ENCODE results near the gene FMNL1. TPM values are rescaled to one million over a fixed set of nuclear protein-coding genes. Genes with fewer than 3 reads are reported as not detected.

FMNL1 gene
- 15.3 TPM for total RNA-seq

DNA sequence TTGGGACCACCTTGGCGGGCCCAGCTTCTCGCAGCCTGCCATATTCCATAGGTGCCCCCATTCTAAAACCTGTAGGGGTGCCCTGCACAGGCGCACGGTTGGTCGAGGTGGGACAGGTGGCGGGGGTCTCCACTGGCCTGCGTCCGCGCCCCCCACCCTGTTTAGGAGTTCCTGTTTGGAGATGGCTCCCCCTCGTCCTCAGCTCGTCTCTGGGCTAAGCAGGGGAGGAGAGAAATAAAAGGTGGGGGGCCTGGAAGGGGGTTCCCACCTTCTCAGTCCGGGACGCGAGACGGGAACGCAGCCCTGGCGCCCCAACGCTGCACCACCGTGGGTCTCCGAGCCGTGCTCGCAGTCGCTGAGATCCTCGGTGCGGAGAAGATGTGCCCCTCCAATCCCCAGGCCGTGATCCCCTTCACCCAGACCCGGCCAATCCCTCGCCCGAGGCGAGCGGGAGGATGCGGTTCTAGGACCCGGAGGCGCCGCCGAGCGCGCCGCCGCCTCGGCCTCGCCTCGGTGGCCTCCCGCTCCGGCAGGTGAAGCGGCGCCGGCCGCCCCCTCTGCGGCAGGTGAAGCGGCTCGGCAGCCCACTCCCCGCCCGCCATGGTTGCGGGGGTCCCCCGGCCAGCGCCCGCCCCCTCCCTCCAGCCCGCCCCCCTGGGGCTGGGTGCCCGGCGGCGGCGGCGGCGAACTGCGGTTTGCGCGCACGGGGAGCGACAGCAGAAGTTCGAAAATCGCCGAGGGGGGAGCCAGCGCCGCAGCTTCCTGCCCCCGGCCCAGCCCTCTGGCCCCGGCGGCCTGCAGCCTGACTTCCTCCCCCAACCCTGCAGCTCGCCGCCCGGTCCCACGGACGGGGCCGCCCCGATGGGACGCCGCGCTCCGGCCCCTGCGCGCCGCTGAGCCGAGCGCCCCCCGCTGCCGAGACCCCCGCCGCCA, at the start of gene FMNL1:
Gene FMNL1, plus strand, starts transcription at position 805 of the 933 bp plus-strand sequence. CDS start 240 bp downstream, outside the sequence.

GRCh38 chr17:45261577-45262515, 40.2 kb downstream of the FMNL1 start, which contains the start of gene SPATA32:
Gene SPATA32, minus strand, starts transcription at chr17:45262094. Its CDS starts 78 bp downstream, at chr17:45262016.

Other genes starting within 250 kb of the FMNL1 start
- 51.7 TPM for gene DCAKD, start 170.3 kb upstream of the FMNL1 start, total RNA-seq
- 44.2 TPM for gene NMT1, start 160.6 kb upstream of the FMNL1 start, total RNA-seq
- gene PLCD3, start 89.4 kb upstream of the FMNL1 start, total RNA-seq: 20.2 TPM
- 11.5 TPM for gene ACBD4, start 86.2 kb upstream of the FMNL1 start, total RNA-seq
- 23.4 TPM for gene HEXIM1, start 73.4 kb upstream of the FMNL1 start, total RNA-seq
- gene HEXIM2, start 60.0 kb upstream of the FMNL1 start, total RNA-seq: 9.1 TPM
- gene SPATA32, start 40.2 kb downstream of the FMNL1 start, total RNA-seq: 0.12 TPM
- 7.5 TPM for gene MAP3K14, start 95.1 kb downstream of the FMNL1 start, total RNA-seq
- gene ARHGAP27, start 211.0 kb downstream of the FMNL1 start, total RNA-seq: 30.8 TPM